Stimulated activated CD4-positive, alpha-beta T cell treated with anti-CD3 and anti-CD28 coated beads, Interleukin-4, amount 100 ng/mL, for 48 hours (primary cell): ENCODE data around the gene TRMO.
"Not testable (repeated sequence)": the region's sequence is repeated elsewhere in the genome, so short reads cannot be mapped to it uniquely, and the experiment has no call there.

Experiments
- DNase-seq, 2 donors: peaks; one replicate each; pipeline ENCODE4 v3.0.0-alpha.2; 2020; ENCODE audit warnings: low read depth in 2 of 2

Gene TRMO, protein sequence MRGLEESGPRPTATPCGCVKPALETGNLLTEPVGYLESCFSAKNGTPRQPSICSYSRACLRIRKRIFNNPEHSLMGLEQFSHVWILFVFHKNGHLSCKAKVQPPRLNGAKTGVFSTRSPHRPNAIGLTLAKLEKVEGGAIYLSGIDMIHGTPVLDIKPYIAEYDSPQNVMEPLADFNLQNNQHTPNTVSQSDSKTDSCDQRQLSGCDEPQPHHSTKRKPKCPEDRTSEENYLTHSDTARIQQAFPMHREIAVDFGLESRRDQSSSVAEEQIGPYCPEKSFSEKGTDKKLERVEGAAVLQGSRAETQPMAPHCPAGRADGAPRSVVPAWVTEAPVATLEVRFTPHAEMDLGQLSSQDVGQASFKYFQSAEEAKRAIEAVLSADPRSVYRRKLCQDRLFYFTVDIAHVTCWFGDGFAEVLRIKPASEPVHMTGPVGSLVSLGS

DNA sequence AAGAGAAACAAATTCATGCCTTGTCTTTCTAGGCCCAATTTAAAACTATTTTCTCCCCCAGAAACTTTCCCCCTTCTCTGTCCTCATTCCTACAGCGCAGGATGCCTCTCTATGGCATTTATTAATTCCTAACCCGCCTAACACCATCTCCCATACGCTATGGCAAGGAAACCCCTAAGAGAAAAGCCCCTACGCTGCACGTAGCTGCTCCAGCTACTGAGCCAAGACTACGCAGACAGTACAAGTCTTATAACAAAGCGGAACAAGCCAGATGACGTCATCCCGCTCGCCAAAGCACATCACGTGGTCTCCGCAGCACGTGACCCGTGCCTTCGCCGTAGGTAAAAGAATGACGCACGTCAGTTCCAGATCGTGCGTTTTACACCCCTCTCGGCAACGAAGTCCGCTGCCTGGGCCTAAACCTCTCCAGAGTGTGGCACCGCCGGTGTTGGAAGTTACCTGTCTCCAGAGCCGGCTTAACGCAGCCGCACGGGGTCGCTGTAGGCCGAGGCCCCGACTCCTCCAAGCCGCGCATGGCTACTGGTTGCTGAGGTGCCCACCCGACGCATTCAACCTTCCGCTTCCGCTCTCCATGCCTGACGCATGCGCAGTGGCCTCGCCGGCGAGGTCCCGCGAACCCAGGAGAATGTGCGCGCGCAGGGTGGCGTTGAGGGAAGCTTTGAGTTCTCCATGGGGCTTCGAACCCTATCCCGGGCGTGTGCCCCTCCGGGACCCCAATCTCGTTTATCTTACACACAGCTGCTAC, at the start of gene TRMO:
Gene TRMO (minus strand): TSS at position 542 of the 766 bp plus-strand sequence. CDS start 7 bp downstream, at position 535.
- DNase-seq, result peak; percentile 97 to 98

DNA sequence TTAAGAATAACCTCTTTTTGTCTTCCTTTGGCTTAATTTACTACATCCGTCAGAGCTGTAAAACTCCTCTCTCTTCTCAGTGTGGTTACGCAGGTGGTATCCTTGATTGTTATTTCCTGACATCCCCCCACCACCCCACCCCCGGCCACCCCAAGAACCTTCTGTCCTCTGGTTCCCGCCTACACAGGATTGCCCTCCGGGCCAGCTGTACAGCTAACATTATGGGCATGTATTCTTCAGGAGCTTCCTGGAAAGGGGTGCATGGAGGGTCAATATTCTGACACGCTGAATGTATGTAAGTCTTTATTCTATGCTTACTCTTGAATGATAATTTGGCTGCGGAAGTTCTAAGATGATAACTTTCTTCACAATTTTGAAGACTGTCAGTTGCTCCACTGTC, 47.9 kb upstream of the TRMO start:
- DNase-seq, result no peak

DNA sequence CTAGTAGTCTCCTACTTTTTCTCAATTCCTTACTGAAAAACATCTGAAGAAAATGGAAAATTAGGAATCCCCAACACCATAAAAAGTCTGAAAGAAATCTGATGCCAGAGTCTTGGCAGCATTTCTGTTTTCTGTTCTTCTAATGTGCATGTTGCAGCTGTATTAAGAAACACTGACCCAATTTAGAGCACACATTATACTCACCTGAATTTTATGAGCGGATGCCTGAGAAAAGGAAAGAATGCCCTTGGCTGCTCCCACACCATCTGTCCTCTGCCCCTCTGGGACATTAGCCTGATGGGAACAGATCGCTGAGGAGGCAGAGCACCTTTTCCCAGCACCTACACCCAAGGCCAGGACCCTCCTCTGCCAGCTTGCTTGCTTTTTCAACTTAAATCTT, 46.7 kb upstream of the TRMO start:
- no peak for DNase-seq

GRCh38 chr9:97966493-97966892, 44.2 kb upstream of the TRMO start:
- DNase-seq, result no peak

GRCh38 chr9:97964901-97965300, 42.6 kb upstream of the TRMO start:
- no peak for DNase-seq

DNA sequence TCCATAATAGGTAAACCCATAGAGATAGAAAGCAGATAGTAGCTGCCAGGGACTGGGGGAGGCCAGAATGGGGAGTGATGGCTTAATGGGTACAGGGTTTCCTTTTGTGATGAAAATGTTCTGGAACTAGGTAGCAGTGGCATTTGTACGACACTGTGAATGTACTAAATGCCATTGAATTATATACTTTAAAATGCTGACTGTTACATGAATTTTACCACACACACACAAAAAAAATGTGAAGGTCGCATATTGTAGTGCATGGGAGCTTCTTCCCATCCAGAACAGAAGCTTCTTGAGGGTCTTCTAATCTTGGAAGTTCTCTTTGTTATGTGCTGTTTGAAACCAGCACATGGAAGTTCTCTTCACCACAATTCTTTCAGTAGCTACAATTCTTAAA, 40.9 kb upstream of the TRMO start:
- DNase-seq, result no peak

GRCh38 chr9:97962575-97962974, 40.3 kb upstream of the TRMO start:
- no peak for DNase-seq

GRCh38 chr9:97962136-97962535, 39.8 kb upstream of the TRMO start:
- DNase-seq, result no peak

DNA sequence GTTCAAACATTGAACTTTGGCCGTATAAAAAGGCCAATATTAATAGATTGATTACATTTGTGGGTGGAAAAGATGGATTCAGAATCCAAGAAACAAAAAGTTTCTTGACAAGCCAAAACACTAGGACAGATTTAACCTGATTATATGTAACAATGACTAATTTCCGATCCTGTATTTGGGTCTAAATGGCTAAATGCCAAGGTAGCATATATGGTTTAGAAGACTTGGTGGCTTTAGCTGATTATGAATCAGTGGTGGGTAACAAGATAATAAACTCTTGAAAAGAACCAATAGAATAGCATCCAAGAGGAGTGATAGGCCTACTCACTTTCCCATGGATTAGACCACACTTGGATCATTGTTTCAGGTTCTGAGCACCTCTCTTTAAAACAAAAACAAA, 39.1 kb upstream of the TRMO start:
- DNase-seq, result no peak

GRCh38 chr9:97960678-97961328, 38.5 kb upstream of the TRMO start:
- DNase-seq, result not testable (repeated sequence)

GRCh38 chr9:97959585-97959984, 37.3 kb upstream of the TRMO start:
- DNase-seq, result no peak

GRCh38 chr9:97958812-97959511, 36.7 kb upstream of the TRMO start:
- DNase-seq, result no peak

DNA sequence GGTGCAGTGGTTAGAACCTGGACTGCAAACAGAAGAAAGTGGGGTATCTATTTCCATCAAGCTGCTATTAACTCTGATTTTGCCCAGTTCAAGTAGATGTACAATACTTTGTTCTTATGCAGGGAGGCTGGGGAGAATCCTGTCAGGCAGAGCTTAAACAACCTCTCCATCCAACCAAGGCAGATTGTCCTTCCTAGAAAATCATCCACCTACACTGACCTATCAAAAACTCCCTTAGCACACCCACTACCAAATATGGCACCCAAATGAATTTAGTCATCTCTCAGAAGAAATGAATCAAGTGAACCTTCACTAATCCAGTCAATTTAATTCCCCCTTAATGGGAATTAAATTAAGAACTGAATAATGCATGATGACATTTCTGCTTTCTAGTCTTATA, 34.0 kb upstream of the TRMO start:
- DNase-seq, result no peak

GRCh38 chr9:97954550-97954989, 32.3 kb upstream of the TRMO start:
- DNase-seq, result peak; percentile 22 to 30

GRCh38 chr9:97950873-97951272, 28.6 kb upstream of the TRMO start:
- not testable (repeated sequence) for DNase-seq

GRCh38 chr9:97947094-97947493, 24.8 kb upstream of the TRMO start:
- not testable (repeated sequence) for DNase-seq

GRCh38 chr9:97945470-97945869, 23.2 kb upstream of the TRMO start:
- DNase-seq, result not testable (repeated sequence)

DNA sequence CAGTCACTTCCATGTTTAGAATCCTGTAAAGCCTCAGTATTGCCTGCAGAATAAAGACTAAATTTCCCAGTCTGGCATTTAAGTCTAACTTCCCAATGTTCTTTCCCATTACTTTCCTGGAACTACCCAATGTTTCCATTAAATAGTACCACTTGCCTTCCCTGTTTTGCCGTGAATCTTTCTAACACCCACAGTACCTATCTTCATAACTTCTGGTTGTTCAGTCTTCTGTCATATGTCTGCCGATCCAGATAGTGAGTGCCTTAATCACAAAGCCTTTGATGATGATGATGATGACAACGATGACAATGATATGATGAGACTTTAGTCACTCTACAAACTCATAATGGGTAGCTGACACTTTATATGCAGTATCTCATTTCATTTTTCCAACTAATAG, 22.3 kb upstream of the TRMO start:
- no peak for DNase-seq

DNA sequence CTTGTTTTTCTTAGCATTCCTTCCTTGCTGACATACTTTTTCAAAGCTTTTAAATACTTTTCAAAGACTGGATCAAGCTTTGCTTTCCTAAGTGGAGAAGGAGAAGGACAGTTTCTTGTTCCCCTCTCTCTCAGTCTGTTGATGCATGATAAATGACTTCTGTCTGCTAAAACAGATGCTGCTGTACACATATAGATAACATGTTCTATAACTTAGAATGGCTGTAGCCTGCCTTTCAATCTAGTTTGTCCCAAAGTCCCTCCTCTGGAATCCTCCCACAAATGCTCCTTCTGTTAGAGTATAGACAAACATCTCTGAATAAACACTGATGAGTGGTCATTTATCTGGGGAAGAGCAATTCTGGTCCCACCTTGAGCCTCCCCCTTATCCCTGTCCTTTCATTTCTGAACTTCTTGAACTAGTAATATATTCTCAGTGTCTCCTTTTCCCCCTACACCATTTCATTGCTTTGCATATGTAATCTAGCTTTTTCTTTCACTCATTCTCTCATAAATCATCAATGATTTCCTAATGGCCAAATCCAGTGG, 21.1 kb upstream of the TRMO start:
- DNase-seq, result no peak

- no peak for DNase-seq
Measured at GRCh38 chr9:97941323-97941722, 19.0 kb upstream of the TRMO start.

DNA sequence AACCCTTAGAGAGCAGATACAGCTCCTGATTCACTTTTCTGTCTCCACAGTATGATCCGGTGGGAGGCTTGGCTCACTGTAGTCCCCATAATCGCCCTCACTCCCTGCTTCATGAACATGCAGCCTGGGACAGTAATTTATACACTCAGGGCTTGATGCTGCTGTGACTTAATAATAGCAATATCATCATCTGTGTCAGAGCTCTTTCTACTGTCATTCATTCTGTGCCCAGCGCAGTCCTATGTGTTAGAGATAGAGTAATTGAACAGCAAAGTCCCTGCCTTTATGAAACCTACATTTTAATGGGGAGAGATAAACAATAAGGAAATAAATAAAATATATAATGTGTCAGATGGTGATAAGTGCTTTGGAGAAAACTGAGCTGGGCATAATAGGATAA, 18.4 kb upstream of the TRMO start:
- DNase-seq, result no peak
